ENCODE measurements around the gene CRACR2A. TPM values are rescaled to one million over a fixed set of nuclear protein-coding genes. Genes with fewer than 3 reads are reported as not detected.

The CRACR2A gene
- total and polyA plus RNA-seq, 2 of the 4 experiments (the other 2 are of a cell fraction) = 0.54 to 0.60 TPM

DNA sequence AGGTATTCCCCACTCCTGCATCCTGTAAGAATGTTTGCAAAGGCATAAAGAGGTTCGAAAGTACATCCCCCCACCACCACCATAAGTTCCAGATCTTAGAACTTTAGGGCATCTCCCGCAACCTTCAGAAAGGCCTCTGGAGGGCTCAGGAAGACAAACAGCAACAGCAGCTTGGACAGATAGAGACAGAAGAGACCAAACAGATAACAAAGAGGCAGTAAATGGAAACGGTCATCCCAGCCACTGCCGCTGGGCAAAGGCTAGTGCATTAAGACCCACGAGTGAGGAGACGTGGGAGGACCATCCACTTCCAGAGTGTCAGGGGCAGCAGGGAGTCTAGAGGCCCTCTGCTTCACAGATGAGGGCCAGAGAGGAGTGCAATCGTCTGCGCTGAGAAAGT, 124.3 kb downstream of the CRACR2A start:
- Histone ChIP-seq H3K4me3 (ENCODE audit: insufficient read depth, low read depth, low read length) (no peak overlapping the region), H4K91ac (ENCODE audit: insufficient read depth, low read depth, low read length) (no peak overlapping the region), H3K9me1 (ENCODE audit: insufficient read depth, low read length) (no peaks in the 10 kb centered on the region), H3K4me2 (ENCODE audit: low read depth, low read length) (no peak overlapping the region), H3K9me3 (ENCODE audit: control insufficient read depth, insufficient read depth, low read length) (no peaks in the 10 kb centered on the region), H2BK120ac (ENCODE audit: low read depth, low read length) (no peak overlapping the region), H3K18ac (ENCODE audit: low read depth, low read length) (no peak overlapping the region), H2BK15ac (ENCODE audit: low read depth, low read length) (no peak overlapping the region), H3K36me3 (ENCODE audit: control insufficient read depth, insufficient read depth, low read length) (no peaks in the 10 kb centered on the region), H2BK5ac (ENCODE audit: low read depth, low read length, poor library complexity, severe bottlenecking) (no peak overlapping the region), H3K14ac (replicated peaks; ENCODE audit: low read depth, low read length) (no peak overlapping the region), H4K8ac (ENCODE audit: low read depth in 2 of 2, low read length in 2 of 2) (no peak overlapping the region), H4K20me1 (ENCODE audit: insufficient read depth, low read length) (no peaks in the 10 kb centered on the region), H4K5ac (ENCODE audit: low read depth, low read length) (no peak overlapping the region), H2AK9ac (replicated peaks; ENCODE audit: low read depth, low read length, poor library complexity) (no peak overlapping the region), H3K4me1 (ENCODE audit: control insufficient read depth, insufficient read depth, low read length) (no peaks in the 10 kb centered on the region), H3K79me1 (ENCODE audit: low read depth in 1 of 2, low read length in 2 of 2) (no peaks in the 10 kb centered on the region), H3K23ac (ENCODE audit: low read depth, low read length) (no peak overlapping the region), H2BK20ac (ENCODE audit: low read depth, low read length) (no peak overlapping the region), H2AK5ac (ENCODE audit: low read depth, low read length) (no peak overlapping the region), H3K27me3 (ENCODE audit: control insufficient read depth, insufficient read depth, low read length) (peaks cover 21% of the 10 kb centered on the region), H2AFZ (replicated peaks; ENCODE audit: low read length, poor library complexity) (no peak overlapping the region), H3K56ac (ENCODE audit: extremely low read depth, insufficient read depth, low read length) (no peak overlapping the region), H3K27ac (ENCODE audit: insufficient read depth, low read length) (no peak overlapping the region), H3K4ac (ENCODE audit: low read depth, low read length) (no peak overlapping the region), H3K9ac (ENCODE audit: low read depth, low read length) (no peak overlapping the region)
- dilution Hi-C loops (cut with HindIII; ENCODE audit: low sequenced_read_pairs, unreplicated experiment) = no loop called here
- TF ChIP-seq FOS (IDR thresholded peaks at IDR 0.05; ENCODE audit: low read depth, low read length) (no peak), POLR2A (IDR thresholded peaks at IDR 0.05; ENCODE audit: low read depth, low read length) (no peak), RFX5 (IDR thresholded peaks at IDR 0.05; ENCODE audit: low read depth, low read length) (no peak), MAFK (IDR thresholded peaks at IDR 0.05; ENCODE audit: low read depth, low read length) (no peak), USF2 (IDR thresholded peaks at IDR 0.05; ENCODE audit: low read depth, low read length) (no peak)
- in situ Hi-C loops (cut with MboI; ENCODE audit: low sequenced_read_pairs) = no loop called here
- POLR2A ChIA-PET (ENCODE audit: unreplicated experiment) = no interaction called here
- ATAC-seq (ENCODE audit: low read depth) = no peak
- WGBS, 2 experiments (ENCODE audit: extremely low coverage in 2 of 2, insufficient read length in 1 of 2) = no CpG with 5 or more reads among the region's 8 CpGs
- BruUV-seq (replicated peaks) = no TSS peak
- no peak for DNase-seq
- intact Hi-C loops (cut with micrococcal nuclease) = no loop called here
- CTCF ChIA-PET = no interaction called here

Data from IMR-90 (cell line).